ENCODE results near the gene DLX5.

DLX5 gene

GRCh38 chr7:97013134-97013844 is 11.3 kb downstream of the DLX5 start:
- no peaks in the 10 kb centered on the region for H3K9me3 Mint-ChIP-seq
- DNase-seq (ENCODE audit: low spot score), result no peak
- H3K27me3 Mint-ChIP-seq (ENCODE audit: low read depth), result peaks cover 96% of the 10 kb centered on the region
- H3K27ac Mint-ChIP-seq, result no peak overlapping the region
- H3K4me1 Mint-ChIP-seq (ENCODE audit: low read depth), result no peaks in the 10 kb centered on the region
- no peak overlapping the region for H3K4me3 Mint-ChIP-seq
- H3K36me3 Mint-ChIP-seq (ENCODE audit: low read depth), result peaks cover 2% of the 10 kb centered on the region

- H3K27ac Mint-ChIP-seq, result no peak overlapping the region
- H3K36me3 Mint-ChIP-seq (ENCODE audit: low read depth), result peaks cover 2% of the 10 kb centered on the region
- no peak overlapping the region for H3K4me3 Mint-ChIP-seq
- no peaks in the 10 kb centered on the region for H3K4me1 Mint-ChIP-seq (ENCODE audit: low read depth)
- no peak for DNase-seq (ENCODE audit: low spot score)
- peaks cover 96% of the 10 kb centered on the region for H3K27me3 Mint-ChIP-seq (ENCODE audit: low read depth)
- no peaks in the 10 kb centered on the region for H3K9me3 Mint-ChIP-seq
These were observed 12.1 kb downstream of the DLX5 start for GRCh38 chr7:97012365-97013133.

- no peak overlapping the region for H3K27ac Mint-ChIP-seq
- H3K9me3 Mint-ChIP-seq, result no peaks in the 10 kb centered on the region
- no peak for DNase-seq (ENCODE audit: low spot score)
- no peak overlapping the region for H3K4me3 Mint-ChIP-seq
- H3K27me3 Mint-ChIP-seq (ENCODE audit: low read depth), result peaks cover 96% of the 10 kb centered on the region
- no peaks in the 10 kb centered on the region for H3K36me3 Mint-ChIP-seq (ENCODE audit: low read depth)
- H3K4me1 Mint-ChIP-seq (ENCODE audit: low read depth), result no peaks in the 10 kb centered on the region
These were observed 12.9 kb downstream of the DLX5 start for GRCh38 chr7:97011536-97012364.

GRCh38 chr7:97011104-97011503 is 13.5 kb downstream of the DLX5 start:
- H3K27ac Mint-ChIP-seq, result no peak overlapping the region
- H3K4me1 Mint-ChIP-seq (ENCODE audit: low read depth), result peaks cover 2% of the 10 kb centered on the region

GRCh38 chr7:97009753-97010732 is 14.6 kb downstream of the DLX5 start:
- Mint-ChIP-seq H3K9me3 (no peaks in the 10 kb centered on the region), H3K36me3 (ENCODE audit: low read depth) (no peaks in the 10 kb centered on the region), H3K27me3 (ENCODE audit: low read depth) (peaks cover 90% of the 10 kb centered on the region), H3K27ac (no peak overlapping the region), H3K4me1 (ENCODE audit: low read depth) (peaks cover 2% of the 10 kb centered on the region), H3K4me3 (no peak overlapping the region)
- no peak for DNase-seq (ENCODE audit: low spot score)

More at GRCh38 chr7:97011104-97011503, 13.5 kb downstream of the DLX5 start:
- peaks cover 93% of the 10 kb centered on the region for H3K27me3 Mint-ChIP-seq (ENCODE audit: low read depth)
- no peak overlapping the region for H3K4me3 Mint-ChIP-seq
- no peaks in the 10 kb centered on the region for H3K36me3 Mint-ChIP-seq (ENCODE audit: low read depth)
- H3K9me3 Mint-ChIP-seq, result no peaks in the 10 kb centered on the region
- no peak for DNase-seq (ENCODE audit: low spot score)

GRCh38 chr7:97008275-97008917 is 16.2 kb downstream of the DLX5 start:
- Mint-ChIP-seq H3K9me3 (no peaks in the 10 kb centered on the region), H3K4me1 (ENCODE audit: low read depth) (peaks cover 4% of the 10 kb centered on the region), H3K4me3 (no peak overlapping the region), H3K27ac (no peak overlapping the region), H3K36me3 (ENCODE audit: low read depth) (no peaks in the 10 kb centered on the region), H3K27me3 (ENCODE audit: low read depth) (peaks cover 87% of the 10 kb centered on the region)
- no peak for DNase-seq (ENCODE audit: low spot score)

- no peak for DNase-seq (ENCODE audit: low spot score)
- H3K27ac Mint-ChIP-seq, result no peak overlapping the region
- H3K9me3 Mint-ChIP-seq, result no peaks in the 10 kb centered on the region
- no peak overlapping the region for H3K4me3 Mint-ChIP-seq
- H3K36me3 Mint-ChIP-seq (ENCODE audit: low read depth), result no peaks in the 10 kb centered on the region
- peaks cover 4% of the 10 kb centered on the region for H3K4me1 Mint-ChIP-seq (ENCODE audit: low read depth)
- peaks cover 87% of the 10 kb centered on the region for H3K27me3 Mint-ChIP-seq (ENCODE audit: low read depth)
These were observed 17.1 kb downstream of the DLX5 start for GRCh38 chr7:97007583-97007861.

GRCh38 chr7:97006816-97007582 is 17.6 kb downstream of the DLX5 start:
- H3K9me3 Mint-ChIP-seq, result no peaks in the 10 kb centered on the region
- H3K36me3 Mint-ChIP-seq (ENCODE audit: low read depth), result no peaks in the 10 kb centered on the region
- H3K4me1 Mint-ChIP-seq (ENCODE audit: low read depth), result peaks cover 4% of the 10 kb centered on the region
- no peak overlapping the region for H3K27ac Mint-ChIP-seq
- no peak for DNase-seq (ENCODE audit: low spot score)
- peak overlapping the region; percentile 66 for H3K4me3 Mint-ChIP-seq
- peaks cover 88% of the 10 kb centered on the region for H3K27me3 Mint-ChIP-seq (ENCODE audit: low read depth)

- no peaks in the 10 kb centered on the region for H3K9me3 Mint-ChIP-seq
These were observed 18.4 kb downstream of the DLX5 start for GRCh38 chr7:97006055-97006815.

GRCh38 chr7:97005183-97006054 is 19.2 kb downstream of the DLX5 start, which contains the start of gene DLX6:
Gene DLX6 (plus strand): TSS chr7:97005553. CDS start chr7:97005978, 425 bp downstream.
- peaks cover 4% of the 10 kb centered on the region for H3K4me1 Mint-ChIP-seq (ENCODE audit: low read depth)
- H3K27me3 Mint-ChIP-seq (ENCODE audit: low read depth), result peaks cover 88% of the 10 kb centered on the region
- H3K4me3 Mint-ChIP-seq, result peak within 1 kb of the TSS; percentile 71

More at GRCh38 chr7:97006055-97006815, 18.4 kb downstream of the DLX5 start:
- Mint-ChIP-seq H3K27me3 (ENCODE audit: low read depth) (peaks cover 87% of the 10 kb centered on the region), H3K36me3 (ENCODE audit: low read depth) (no peaks in the 10 kb centered on the region), H3K4me3 (peak overlapping the region; percentile 71), H3K27ac (no peak overlapping the region), H3K4me1 (ENCODE audit: low read depth) (peaks cover 4% of the 10 kb centered on the region)
- peak; percentile 33 for DNase-seq (ENCODE audit: low spot score)

More at GRCh38 chr7:97005183-97006054, 19.2 kb downstream of the DLX5 start, which contains the start of gene DLX6:
- H3K9me3 Mint-ChIP-seq, result no peaks in the 10 kb centered on the region
- H3K27ac Mint-ChIP-seq, result peak within 1 kb of the TSS; percentile 45
- no peaks in the 10 kb centered on the region for H3K36me3 Mint-ChIP-seq (ENCODE audit: low read depth)
- DNase-seq (ENCODE audit: low spot score), result peak; percentile 30

All from T-helper 2 cell treated with Interferon-gamma antibody and Interleukin-4, amounts not matched to agents 5 μg/mL and 100 μg/mL, for 36 hours (primary cell).